Measurements from ENCODE around the gene LONP1.

GRCh38 chr19:5654931-5655330 lies 65.0 kb downstream of the LONP1 start:
- TF ChIP-seq POLR2A (IDR thresholded peaks at IDR 0.05) (no peak), CTCF (IDR thresholded peaks at IDR 0.05 in 8 of 11, conservative IDR thresholded peaks at IDR 0.05 in 3 of 11) (no peak)
